Fibroblast of lung (primary cell): ENCODE data around the gene TM2D1. TPM values are rescaled to one million over a fixed set of nuclear protein-coding genes. Genes with fewer than 3 reads are reported as not detected.

Experiments
- DNase-seq, 2 donors: peaks; one replicate each; pipeline versions ENCODE4 v3.0.0 to v3.0.0-alpha.2; 2010; ENCODE audit warnings: low read depth in 2 of 2
- H2AFZ ChIP-seq: 2 replicates; pipeline ENCODE4 v1.5.1; 2012; ENCODE audit warnings: low read length, control low read depth, inconsistent platforms
- H3K27ac ChIP-seq: 2 replicates; pipeline ENCODE4 v1.5.1; 2011; ENCODE audit warnings: low read length, control low read depth; ENCODE audit not compliant: insufficient read depth
- H3K27me3 ChIP-seq: 2 replicates; pipeline ENCODE4 v1.5.1; 2011; ENCODE audit warnings: mild to moderate bottlenecking, low read length; ENCODE audit not compliant: control insufficient read depth, insufficient read depth
- H3K36me3 ChIP-seq: 2 replicates; pipeline ENCODE4 v1.5.1; 2011; ENCODE audit warnings: low read length; ENCODE audit not compliant: control insufficient read depth, insufficient read depth
- H3K4me1 ChIP-seq: 2 replicates; pipeline ENCODE4 v1.5.1; 2011; ENCODE audit warnings: low read length; ENCODE audit not compliant: control insufficient read depth, insufficient read depth; ENCODE audit errors: extremely low read depth
- H3K4me2 ChIP-seq: 2 replicates; pipeline ENCODE4 v1.5.1; 2011; ENCODE audit warnings: low read length, control low read depth; ENCODE audit not compliant: insufficient read depth; ENCODE audit errors: extremely low read depth
- H3K4me3 ChIP-seq, 4 experiments: fragments of 200-600 bp in 1 of 4; sonication (generic) in 1 of 4; replicated peaks in 1 of 4; 2 replicates each; pipeline ENCODE4 v1.5.1; 2011 to 2016; ENCODE audit warnings: low read length in 4 of 4, low read depth in 3 of 4, mild to moderate bottlenecking in 3 of 4, control low read depth in 2 of 4, inconsistent platforms in 1 of 4, mixed read lengths in 1 of 4; ENCODE audit not compliant: insufficient read depth in 1 of 4; ENCODE audit errors: control extremely low read depth in 1 of 4
- H3K79me2 ChIP-seq: 2 replicates; pipeline ENCODE4 v1.5.1; 2012; ENCODE audit warnings: mild to moderate bottlenecking, low read length, inconsistent platforms; ENCODE audit not compliant: control insufficient read depth, insufficient read depth
- H3K9ac ChIP-seq: 2 replicates; pipeline ENCODE4 v1.5.1; 2011; ENCODE audit warnings: mild to moderate bottlenecking, low read length, control low read depth; ENCODE audit not compliant: insufficient read depth
- H3K9me3 ChIP-seq: 2 replicates; pipeline ENCODE4 v1.5.1; 2012; ENCODE audit warnings: low read depth, low read length; ENCODE audit not compliant: control insufficient read depth, insufficient read depth
- H4K20me1 ChIP-seq: 2 replicates; pipeline ENCODE4 v1.5.1; 2011; ENCODE audit warnings: low read length; ENCODE audit not compliant: control insufficient read depth, insufficient read depth; ENCODE audit errors: extremely low read depth
- EZH2 ChIP-seq: IDR thresholded peaks from 2 replicates; pipeline ENCODE4 v1.5.1; 2012; ENCODE audit warnings: low read length, control low read depth, mild to moderate bottlenecking; ENCODE audit errors: missing control alignments
- polyA plus RNA-seq, 2 donors: library from polyadenylated mRNA; depleted of rRNA in 1 of 2; stranded (reverse) in 1 of 2; unstranded in 1 of 2; fragments of >200 nt; gene quantifications; 2 replicates each; pipeline ENCODE4 v1.2.1, GENCODE V29; 2011 to 2012; ENCODE audit warnings: missing spikeins in 1 of 2
- total RNA-seq: library from RNA; depleted of rRNA; stranded (reverse); fragments of >200 nt; gene quantifications from 2 replicates; pipeline ENCODE4 v1.2.1, GENCODE V29; 2014
- TF ChIP-seq, protein P1 (sequence below), 2 donors: IDR thresholded peaks in 1 of 2; conservative IDR thresholded peaks in 1 of 2; 1 replicate in 1 of 2; 2 replicates in 1 of 2; pipeline ENCODE4 v1.5.1; 2011 to 2012; ENCODE audit warnings: low read length in 2 of 2, control low read depth in 1 of 2, inconsistent platforms in 1 of 2, low read depth in 1 of 2, mild to moderate bottlenecking in 1 of 2

TM2D1 gene
- total and polyA plus RNA-seq, 2 donors (not counting 1 experiment from before 2014, with no cell fraction given), result 58.6 to 82.0 TPM

DNA sequence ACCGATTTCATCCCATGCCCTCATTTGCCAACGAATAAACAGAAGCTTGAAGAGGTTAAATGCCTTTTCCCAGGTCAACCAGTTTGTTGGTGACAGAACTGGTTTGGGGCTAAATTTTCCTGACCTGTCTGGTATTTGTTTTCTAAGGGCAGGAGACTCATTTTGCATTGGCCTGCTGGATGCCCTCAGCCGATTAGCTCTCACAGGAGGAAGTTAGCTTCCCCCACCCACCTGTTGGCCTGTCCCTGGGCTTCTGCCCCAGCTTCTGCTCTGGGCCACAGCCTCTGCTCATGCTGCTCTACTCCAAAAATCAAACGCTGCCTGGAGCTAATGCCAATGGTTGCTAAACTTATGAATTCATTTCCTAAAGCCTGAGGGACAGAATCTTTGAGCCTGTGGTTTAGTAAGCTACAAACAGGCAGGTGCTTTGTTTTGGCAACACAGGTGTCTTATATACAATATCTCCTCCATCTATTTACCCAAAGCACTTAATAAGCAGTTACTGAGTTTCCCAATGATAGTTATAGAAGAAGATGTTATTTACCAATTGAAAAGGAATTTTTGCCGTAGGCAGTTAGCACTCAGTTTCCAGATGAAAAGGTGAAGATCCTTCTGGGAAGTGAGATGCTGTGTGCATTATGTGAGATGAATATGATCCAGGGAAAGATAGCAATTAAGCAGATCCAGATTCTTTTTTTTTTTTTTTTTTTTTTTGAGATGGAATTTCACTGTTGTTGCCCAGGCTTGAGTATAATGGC, 82.3 kb downstream of the TM2D1 start:
- no peak overlapping the region for H3K4me3 ChIP-seq
- no peak overlapping the region for H3K27ac ChIP-seq
- H3K4me1 ChIP-seq, result no peaks in the 10 kb centered on the region
- no peaks in the 10 kb centered on the region for H4K20me1 ChIP-seq
- H3K79me2 ChIP-seq, result no peaks in the 10 kb centered on the region
- H3K36me3 ChIP-seq, result no peaks in the 10 kb centered on the region
- no peak for DNase-seq
- TF ChIP-seq, protein P1, sequence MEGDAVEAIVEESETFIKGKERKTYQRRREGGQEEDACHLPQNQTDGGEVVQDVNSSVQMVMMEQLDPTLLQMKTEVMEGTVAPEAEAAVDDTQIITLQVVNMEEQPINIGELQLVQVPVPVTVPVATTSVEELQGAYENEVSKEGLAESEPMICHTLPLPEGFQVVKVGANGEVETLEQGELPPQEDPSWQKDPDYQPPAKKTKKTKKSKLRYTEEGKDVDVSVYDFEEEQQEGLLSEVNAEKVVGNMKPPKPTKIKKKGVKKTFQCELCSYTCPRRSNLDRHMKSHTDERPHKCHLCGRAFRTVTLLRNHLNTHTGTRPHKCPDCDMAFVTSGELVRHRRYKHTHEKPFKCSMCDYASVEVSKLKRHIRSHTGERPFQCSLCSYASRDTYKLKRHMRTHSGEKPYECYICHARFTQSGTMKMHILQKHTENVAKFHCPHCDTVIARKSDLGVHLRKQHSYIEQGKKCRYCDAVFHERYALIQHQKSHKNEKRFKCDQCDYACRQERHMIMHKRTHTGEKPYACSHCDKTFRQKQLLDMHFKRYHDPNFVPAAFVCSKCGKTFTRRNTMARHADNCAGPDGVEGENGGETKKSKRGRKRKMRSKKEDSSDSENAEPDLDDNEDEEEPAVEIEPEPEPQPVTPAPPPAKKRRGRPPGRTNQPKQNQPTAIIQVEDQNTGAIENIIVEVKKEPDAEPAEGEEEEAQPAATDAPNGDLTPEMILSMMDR (conservative IDR thresholded peaks at IDR 0.05 in 1 of 2, IDR thresholded peaks at IDR 0.05 in 1 of 2; ENCODE audit: low read depth in 1 of 2, low read length in 2 of 2), result no peak
- TF ChIP-seq EZH2, result no peak
- H2AFZ ChIP-seq, result no peak overlapping the region
- no peak overlapping the region for H3K9ac ChIP-seq
- no peaks in the 10 kb centered on the region for H3K9me3 ChIP-seq
- no peaks in the 10 kb centered on the region for H3K27me3 ChIP-seq
- no peak overlapping the region for H3K4me2 ChIP-seq

DNA sequence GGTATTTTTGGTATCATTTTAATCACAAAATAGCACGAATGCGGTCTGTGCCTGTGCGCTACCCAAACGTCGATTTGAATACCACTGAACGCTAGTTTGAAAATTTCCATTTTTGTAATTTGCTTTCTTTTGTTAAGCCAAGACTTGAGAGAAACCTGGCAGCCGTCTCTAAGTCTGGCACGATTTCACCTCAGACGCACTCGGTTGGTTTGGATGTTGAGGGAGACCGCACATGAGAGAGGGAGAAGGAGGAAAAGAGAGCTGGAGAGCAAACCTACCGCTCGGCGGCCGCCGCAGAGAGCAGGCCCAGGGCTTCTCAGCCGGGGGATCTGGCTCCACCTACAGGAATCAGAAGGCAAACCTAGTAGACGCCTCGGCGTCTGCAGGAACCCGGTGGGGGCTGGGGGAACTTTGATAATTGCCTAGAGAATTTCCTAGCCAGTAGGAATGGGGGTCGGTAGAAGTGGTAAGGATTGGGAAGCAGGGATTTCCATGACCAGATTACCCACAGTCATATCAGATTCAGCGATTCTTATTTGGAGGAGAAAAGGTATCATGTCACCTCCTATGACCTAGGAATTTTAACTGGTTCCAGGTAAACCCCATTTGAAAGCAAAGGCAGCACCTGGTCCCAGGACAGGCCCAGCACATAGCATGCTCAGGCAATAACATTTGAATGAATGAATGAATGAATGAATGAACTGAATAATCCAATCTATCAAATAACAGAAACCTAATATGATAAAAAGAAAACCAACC, 83.2 kb downstream of the TM2D1 start:
- Histone ChIP-seq H3K79me2 (no peaks in the 10 kb centered on the region), H3K36me3 (no peaks in the 10 kb centered on the region), H3K9ac (no peak overlapping the region), H3K9me3 (no peaks in the 10 kb centered on the region), H3K4me2 (peak overlapping the region; percentile 69), H3K4me1 (no peaks in the 10 kb centered on the region), H3K4me3 (peak overlapping the region in 2 of 4 experiments; percentile 29 to 44), H2AFZ (peak overlapping the region; percentile 57), H3K27me3 (no peaks in the 10 kb centered on the region), H4K20me1 (no peaks in the 10 kb centered on the region), H3K27ac (no peak overlapping the region)
- no peak for TF ChIP-seq EZH2
- TF ChIP-seq, protein P1 (conservative IDR thresholded peaks at IDR 0.05 in 1 of 2, IDR thresholded peaks at IDR 0.05 in 1 of 2; ENCODE audit: low read depth in 1 of 2, low read length in 2 of 2), result peak; percentile 50 to 78
- peak; percentile 49 to 67 for DNase-seq
